Measurements from ENCODE around the gene OGDH.

Gene OGDH

DNA sequence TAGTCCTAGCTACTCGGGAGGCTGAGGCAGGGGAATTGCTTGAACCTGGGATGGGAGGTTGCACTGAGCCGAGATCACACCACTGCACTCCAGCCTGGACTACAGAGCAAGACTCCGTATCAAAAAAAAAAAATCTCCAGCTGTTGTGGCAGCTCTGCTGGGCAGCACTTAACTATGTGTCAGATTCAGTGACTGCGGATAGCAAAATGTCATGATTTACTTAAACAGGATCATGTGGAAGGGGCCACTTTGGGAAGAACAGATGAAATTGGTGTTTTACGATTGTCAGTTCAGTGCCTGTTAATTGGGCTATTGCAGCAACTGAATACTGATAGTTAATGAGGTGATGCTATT, 15.3 kb downstream of the OGDH start:
- H3K36me3 ChIP-seq (ENCODE audit: control insufficient read depth, insufficient read depth, low read length): peaks cover 25% of the 10 kb centered on the region
- no peak overlapping the region for H3K9ac ChIP-seq (ENCODE audit: low read length)
- no peak overlapping the region for H3K4me3 ChIP-seq (ENCODE audit: low read depth, low read length)
- no peaks in the 10 kb centered on the region for H3K27me3 ChIP-seq (ENCODE audit: control insufficient read depth, insufficient read depth, low read length)
- H3K27ac ChIP-seq (ENCODE audit: low read depth, low read length): no peak overlapping the region
- H3K9me3 ChIP-seq (ENCODE audit: control insufficient read depth, insufficient read depth, low read depth, low read length): no peaks in the 10 kb centered on the region
- H3K4me1 ChIP-seq (ENCODE audit: control insufficient read depth, insufficient read depth, low read length): no peaks in the 10 kb centered on the region

DNA sequence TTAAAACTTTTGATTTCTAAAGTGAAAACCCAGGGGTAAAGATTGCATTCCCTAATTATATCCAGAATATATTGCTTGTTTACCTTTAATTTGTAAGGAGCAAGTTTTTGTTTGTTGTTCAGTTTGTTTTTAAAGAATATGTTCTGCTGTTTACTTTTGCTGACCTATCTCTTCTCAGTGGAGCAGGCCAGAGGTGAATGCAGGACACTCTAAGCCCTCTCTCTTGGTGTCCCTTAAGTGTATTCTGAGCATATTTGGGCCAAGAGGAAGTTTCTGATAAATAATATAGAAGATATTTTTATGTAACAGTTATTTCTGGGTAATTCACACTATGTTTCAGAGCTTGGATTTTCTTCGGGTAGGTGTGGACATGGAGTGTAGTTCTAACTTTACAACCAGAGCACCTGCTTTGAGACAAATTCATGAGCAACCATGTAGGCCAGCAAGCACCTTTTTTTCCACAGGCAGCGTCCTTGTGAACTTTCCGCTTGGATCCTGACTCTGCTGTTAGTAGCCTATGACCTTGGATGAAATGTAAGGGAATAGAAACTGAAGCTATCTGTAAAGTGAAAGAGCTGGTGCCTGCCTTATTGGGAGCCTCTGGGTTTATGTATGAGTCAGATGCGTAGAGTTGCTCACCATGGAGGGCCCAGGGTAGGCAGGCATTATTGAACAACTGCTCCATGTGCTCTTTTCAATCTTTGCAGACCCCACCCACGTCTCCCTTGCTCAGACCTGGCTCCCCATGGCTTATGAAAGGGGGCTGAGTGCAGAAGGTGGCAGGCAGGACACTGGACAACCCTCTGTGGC, 16.1 kb downstream of the OGDH start:
- Histone ChIP-seq H3K27me3 (ENCODE audit: control insufficient read depth, insufficient read depth, low read length) (no peaks in the 10 kb centered on the region), H3K9me3 (ENCODE audit: control insufficient read depth, insufficient read depth, low read depth, low read length) (no peaks in the 10 kb centered on the region), H3K4me3 (ENCODE audit: low read depth, low read length) (no peak overlapping the region), H3K4me1 (ENCODE audit: control insufficient read depth, insufficient read depth, low read length) (no peaks in the 10 kb centered on the region), H3K27ac (ENCODE audit: low read depth, low read length) (no peak overlapping the region), H3K36me3 (ENCODE audit: control insufficient read depth, insufficient read depth, low read length) (peaks cover 25% of the 10 kb centered on the region), H3K9ac (ENCODE audit: low read length) (no peak overlapping the region)

DNA sequence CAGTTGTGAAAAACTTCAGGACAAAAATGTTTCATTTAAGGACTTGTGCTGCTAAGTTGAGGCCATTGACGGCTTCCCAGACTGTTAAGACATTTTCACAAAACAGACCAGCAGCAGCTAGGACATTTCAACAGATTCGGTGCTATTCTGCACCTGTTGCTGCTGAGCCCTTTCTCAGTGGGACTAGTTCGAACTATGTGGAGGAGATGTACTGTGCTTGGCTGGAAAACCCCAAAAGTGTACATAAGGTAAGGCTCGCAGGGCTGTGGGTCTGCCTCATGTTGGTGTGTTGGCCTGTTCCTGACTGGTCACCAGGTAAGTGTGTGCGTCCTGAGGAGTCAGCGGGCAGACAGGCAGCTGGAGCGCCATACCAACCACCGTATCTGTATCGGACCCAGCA, 17.9 kb downstream of the OGDH start:
- Histone ChIP-seq H3K27ac (ENCODE audit: low read depth, low read length) (no peak overlapping the region), H3K4me3 (ENCODE audit: low read depth, low read length) (no peak overlapping the region), H3K36me3 (ENCODE audit: control insufficient read depth, insufficient read depth, low read length) (peaks cover 27% of the 10 kb centered on the region), H3K9ac (ENCODE audit: low read length) (no peak overlapping the region), H3K9me3 (ENCODE audit: control insufficient read depth, insufficient read depth, low read depth, low read length) (no peaks in the 10 kb centered on the region), H3K4me1 (ENCODE audit: control insufficient read depth, insufficient read depth, low read length) (no peaks in the 10 kb centered on the region), H3K27me3 (ENCODE audit: control insufficient read depth, insufficient read depth, low read length) (no peaks in the 10 kb centered on the region)

DNA sequence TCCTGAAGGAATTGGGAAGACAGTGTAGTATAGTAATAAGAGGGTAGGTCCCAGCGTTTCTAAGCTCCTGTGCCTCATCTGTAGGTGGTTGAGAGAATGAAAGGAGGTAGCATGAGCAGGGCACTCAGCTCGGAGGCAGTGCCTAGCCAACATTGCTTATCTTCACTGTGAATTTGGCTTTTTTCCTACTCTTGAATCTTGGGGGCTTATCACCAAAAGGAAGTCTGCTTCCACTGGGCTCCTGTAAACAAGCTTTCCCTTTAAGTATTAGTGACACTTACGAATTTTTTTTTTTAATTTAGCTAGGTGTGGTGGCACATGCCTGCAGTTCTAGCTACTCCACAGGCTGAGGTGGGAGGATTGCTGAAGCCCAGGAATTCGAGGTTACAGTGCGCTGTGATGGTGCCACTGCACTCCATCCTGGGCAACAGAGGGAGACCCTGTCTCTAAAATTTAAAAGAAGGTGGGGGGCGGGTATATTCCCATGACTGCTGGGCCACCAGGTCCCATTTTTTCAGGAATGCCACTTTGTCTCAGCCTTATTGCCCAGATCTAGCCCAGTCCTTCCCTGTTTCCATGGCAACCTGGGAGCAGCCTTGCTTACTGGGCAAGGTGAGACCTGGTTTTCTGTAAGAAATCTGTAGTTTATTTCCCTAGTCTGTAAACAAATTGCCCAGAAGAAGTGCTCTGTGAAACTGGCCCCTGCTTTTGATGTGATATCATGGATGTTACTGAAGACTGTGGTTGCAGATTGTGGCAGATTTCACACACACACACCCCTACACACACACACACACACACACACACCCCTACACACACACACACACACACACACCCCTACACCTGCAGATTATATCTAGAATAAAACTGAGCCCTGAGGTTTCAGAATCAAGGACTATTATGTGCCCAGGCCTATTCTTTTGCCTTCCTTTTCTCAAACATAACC, 19.4 kb downstream of the OGDH start:
- Histone ChIP-seq H3K9ac (ENCODE audit: low read length) (no peak overlapping the region), H3K4me3 (ENCODE audit: low read depth, low read length) (no peak overlapping the region), H3K27ac (ENCODE audit: low read depth, low read length) (no peak overlapping the region), H3K9me3 (ENCODE audit: control insufficient read depth, insufficient read depth, low read depth, low read length) (no peaks in the 10 kb centered on the region), H3K4me1 (ENCODE audit: control insufficient read depth, insufficient read depth, low read length) (peaks cover 3% of the 10 kb centered on the region; the same call in 1 of the 2 replicates), H3K36me3 (ENCODE audit: control insufficient read depth, insufficient read depth, low read length) (peaks cover 36% of the 10 kb centered on the region), H3K27me3 (ENCODE audit: control insufficient read depth, insufficient read depth, low read length) (no peaks in the 10 kb centered on the region)

GRCh38 chr7:44626620-44627019, 20.2 kb downstream of the OGDH start:
- no peak overlapping the region for H3K27ac ChIP-seq (ENCODE audit: low read depth, low read length)
- peaks cover 11% of the 10 kb centered on the region for H3K4me1 ChIP-seq (ENCODE audit: control insufficient read depth, insufficient read depth, low read length)
- no peak overlapping the region for H3K9ac ChIP-seq (ENCODE audit: low read length)
- no peaks in the 10 kb centered on the region for H3K27me3 ChIP-seq (ENCODE audit: control insufficient read depth, insufficient read depth, low read length)
- peaks cover 42% of the 10 kb centered on the region for H3K36me3 ChIP-seq (ENCODE audit: control insufficient read depth, insufficient read depth, low read length)
- no peaks in the 10 kb centered on the region for H3K9me3 ChIP-seq (ENCODE audit: control insufficient read depth, insufficient read depth, low read depth, low read length)
- no peak overlapping the region for H3K4me3 ChIP-seq (ENCODE audit: low read depth, low read length)

- no peak overlapping the region for H3K4me3 ChIP-seq (ENCODE audit: low read depth, low read length)
- no peaks in the 10 kb centered on the region for H3K9me3 ChIP-seq (ENCODE audit: control insufficient read depth, insufficient read depth, low read depth, low read length)
- H3K27me3 ChIP-seq (ENCODE audit: control insufficient read depth, insufficient read depth, low read length): no peaks in the 10 kb centered on the region
- H3K4me1 ChIP-seq (ENCODE audit: control insufficient read depth, insufficient read depth, low read length): peaks cover 15% of the 10 kb centered on the region
- no peak overlapping the region for H3K9ac ChIP-seq (ENCODE audit: low read length)
- H3K27ac ChIP-seq (ENCODE audit: low read depth, low read length): no peak overlapping the region
- H3K36me3 ChIP-seq (ENCODE audit: control insufficient read depth, insufficient read depth, low read length): peaks cover 37% of the 10 kb centered on the region
Observed at GRCh38 chr7:44629829-44630522, 23.5 kb downstream of the OGDH start.

DNA sequence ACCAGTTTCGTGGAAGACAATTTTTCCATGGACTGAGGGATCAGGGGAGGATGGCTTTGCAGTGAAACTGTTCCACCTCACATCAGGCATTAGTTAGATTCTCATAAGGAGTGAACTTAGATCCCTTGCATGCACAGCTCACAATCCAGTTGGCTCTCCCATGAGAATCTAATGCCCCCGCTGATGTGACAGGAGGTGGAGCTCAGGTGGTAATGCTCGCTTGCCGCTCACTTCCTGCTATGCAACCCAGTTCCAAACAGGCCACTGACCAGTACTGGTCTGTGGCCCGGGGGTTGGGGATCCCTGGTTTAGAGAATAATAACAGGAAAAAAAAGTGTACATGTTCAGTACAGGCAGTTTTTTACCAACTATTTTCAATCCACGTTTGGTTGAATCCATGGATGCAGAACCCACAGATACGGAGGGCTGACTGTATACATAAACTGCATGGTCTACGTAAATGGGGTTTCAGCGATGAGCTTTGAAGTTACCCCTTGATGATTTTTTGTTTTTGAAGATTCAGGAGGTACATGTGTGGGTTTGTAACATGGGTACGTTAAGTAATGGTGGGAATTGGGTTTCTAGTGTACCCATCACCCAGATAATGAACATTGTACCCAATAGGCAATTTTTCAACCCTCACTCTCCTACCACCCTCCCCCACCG, 24.5 kb downstream of the OGDH start:
- H3K4me3 ChIP-seq (ENCODE audit: low read depth, low read length): no peak overlapping the region
- peak overlapping the region; percentile 9 for H3K9ac ChIP-seq (ENCODE audit: low read length)
- H3K9me3 ChIP-seq (ENCODE audit: control insufficient read depth, insufficient read depth, low read depth, low read length): no peaks in the 10 kb centered on the region
- peaks cover 28% of the 10 kb centered on the region for H3K36me3 ChIP-seq (ENCODE audit: control insufficient read depth, insufficient read depth, low read length)
- H3K4me1 ChIP-seq (ENCODE audit: control insufficient read depth, insufficient read depth, low read length): peaks cover 15% of the 10 kb centered on the region
- no peak overlapping the region for H3K27ac ChIP-seq (ENCODE audit: low read depth, low read length)
- H3K27me3 ChIP-seq (ENCODE audit: control insufficient read depth, insufficient read depth, low read length): no peaks in the 10 kb centered on the region

GRCh38 chr7:44631458-44632115, 25.2 kb downstream of the OGDH start:
- H3K9ac ChIP-seq (ENCODE audit: low read length): peak overlapping the region; percentile 9
- no peak overlapping the region for H3K4me3 ChIP-seq (ENCODE audit: low read depth, low read length)
- peaks cover 20% of the 10 kb centered on the region for H3K4me1 ChIP-seq (ENCODE audit: control insufficient read depth, insufficient read depth, low read length)
- H3K27ac ChIP-seq (ENCODE audit: low read depth, low read length): no peak overlapping the region
- no peaks in the 10 kb centered on the region for H3K27me3 ChIP-seq (ENCODE audit: control insufficient read depth, insufficient read depth, low read length)
- H3K9me3 ChIP-seq (ENCODE audit: control insufficient read depth, insufficient read depth, low read depth, low read length): no peaks in the 10 kb centered on the region
- peaks cover 21% of the 10 kb centered on the region for H3K36me3 ChIP-seq (ENCODE audit: control insufficient read depth, insufficient read depth, low read length)

DNA sequence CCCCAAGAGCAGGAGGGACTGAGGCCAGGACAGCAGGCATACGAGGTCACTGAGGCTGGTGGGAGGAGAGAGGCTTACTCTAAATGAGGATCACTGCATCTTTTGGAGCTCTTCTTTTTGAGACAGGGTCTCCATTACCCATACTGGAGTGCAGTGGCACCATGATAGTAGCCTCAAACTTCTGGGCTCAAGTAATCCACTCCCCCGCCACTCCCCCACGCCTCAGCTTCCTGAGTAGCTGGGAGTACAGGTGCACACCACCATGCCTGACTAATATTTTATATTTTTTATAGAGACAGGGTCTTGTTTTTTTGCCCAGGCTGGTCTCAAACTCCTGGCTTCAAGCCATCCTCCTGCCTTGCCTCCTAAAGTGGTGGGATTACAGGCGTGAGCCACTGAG, 25.8 kb downstream of the OGDH start:
- Histone ChIP-seq H3K27ac (ENCODE audit: low read depth, low read length) (no peak overlapping the region), H3K9ac (ENCODE audit: low read length) (no peak overlapping the region), H3K36me3 (ENCODE audit: control insufficient read depth, insufficient read depth, low read length) (peaks cover 20% of the 10 kb centered on the region), H3K4me1 (ENCODE audit: control insufficient read depth, insufficient read depth, low read length) (peaks cover 20% of the 10 kb centered on the region), H3K9me3 (ENCODE audit: control insufficient read depth, insufficient read depth, low read depth, low read length) (no peaks in the 10 kb centered on the region), H3K27me3 (ENCODE audit: control insufficient read depth, insufficient read depth, low read length) (no peaks in the 10 kb centered on the region), H3K4me3 (ENCODE audit: low read depth, low read length) (no peak overlapping the region)
